ENCODE data around the gene FUT3. TPM values are rescaled to one million over a fixed set of nuclear protein-coding genes. Genes with fewer than 3 reads are reported as not detected.

Gene FUT3
- total RNA-seq, 1 experiment from 2014 or later = 2.6 TPM

DNA sequence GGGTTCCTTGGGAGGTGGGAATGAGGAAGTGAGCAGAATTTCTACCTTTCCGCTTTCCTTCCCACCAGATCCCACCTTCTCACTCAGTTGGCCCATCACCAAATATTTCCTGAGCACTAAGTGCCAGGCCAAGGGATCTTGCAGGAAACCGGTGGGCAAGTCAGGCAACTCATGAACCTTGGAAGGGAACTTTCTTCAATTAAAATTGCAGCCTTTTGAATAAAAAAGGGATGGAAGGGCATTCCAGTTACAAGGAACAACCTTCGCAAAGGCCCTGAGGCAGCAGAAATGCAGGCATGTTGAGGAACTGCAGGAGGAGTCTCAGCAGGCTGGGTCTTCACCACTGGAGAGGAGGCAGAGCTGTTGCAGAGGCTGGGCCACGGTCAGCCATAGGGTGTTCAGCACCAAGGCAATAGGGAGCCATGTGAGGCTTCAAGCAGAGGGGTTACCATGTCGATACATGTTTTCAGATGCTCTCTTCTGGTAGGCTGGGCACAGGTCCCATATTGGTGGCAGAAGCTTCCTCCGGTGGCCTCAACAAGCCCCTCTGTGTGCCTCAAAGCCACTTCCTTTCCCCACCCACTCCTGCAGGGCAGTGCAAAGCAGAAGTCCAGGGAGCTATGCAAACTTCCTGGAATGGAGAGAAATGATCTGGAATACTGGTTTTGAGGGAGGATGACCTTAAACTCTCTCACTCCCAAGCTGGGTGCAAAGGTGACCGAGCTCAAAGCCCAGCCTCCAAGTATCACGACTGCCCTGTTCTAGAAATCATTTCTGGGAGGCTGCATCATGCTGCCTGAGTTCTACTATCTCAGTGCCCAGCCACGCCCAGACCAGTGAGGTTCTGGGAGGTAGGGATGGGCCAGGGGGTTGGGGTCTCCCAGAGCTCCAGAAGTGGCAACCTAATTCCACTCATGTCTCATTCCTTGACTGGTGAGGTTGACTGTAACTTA, 11.9 kb downstream of the FUT3 start, which contains the start of gene FUT6 (continued):
- TF ChIP-seq, protein P1, sequence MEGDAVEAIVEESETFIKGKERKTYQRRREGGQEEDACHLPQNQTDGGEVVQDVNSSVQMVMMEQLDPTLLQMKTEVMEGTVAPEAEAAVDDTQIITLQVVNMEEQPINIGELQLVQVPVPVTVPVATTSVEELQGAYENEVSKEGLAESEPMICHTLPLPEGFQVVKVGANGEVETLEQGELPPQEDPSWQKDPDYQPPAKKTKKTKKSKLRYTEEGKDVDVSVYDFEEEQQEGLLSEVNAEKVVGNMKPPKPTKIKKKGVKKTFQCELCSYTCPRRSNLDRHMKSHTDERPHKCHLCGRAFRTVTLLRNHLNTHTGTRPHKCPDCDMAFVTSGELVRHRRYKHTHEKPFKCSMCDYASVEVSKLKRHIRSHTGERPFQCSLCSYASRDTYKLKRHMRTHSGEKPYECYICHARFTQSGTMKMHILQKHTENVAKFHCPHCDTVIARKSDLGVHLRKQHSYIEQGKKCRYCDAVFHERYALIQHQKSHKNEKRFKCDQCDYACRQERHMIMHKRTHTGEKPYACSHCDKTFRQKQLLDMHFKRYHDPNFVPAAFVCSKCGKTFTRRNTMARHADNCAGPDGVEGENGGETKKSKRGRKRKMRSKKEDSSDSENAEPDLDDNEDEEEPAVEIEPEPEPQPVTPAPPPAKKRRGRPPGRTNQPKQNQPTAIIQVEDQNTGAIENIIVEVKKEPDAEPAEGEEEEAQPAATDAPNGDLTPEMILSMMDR (IDR thresholded peaks at IDR 0.05 in 2 of 3, conservative IDR thresholded peaks at IDR 0.05 in 1 of 3; ENCODE audit: borderline replicate concordance in 1 of 3, insufficient read depth in 1 of 3, low read depth in 2 of 3, low read length in 2 of 3) = no peak
- no peak for TF ChIP-seq ZFX (IDR thresholded peaks at IDR 0.05)
- TF ChIP-seq ZNF274 (IDR thresholded peaks at IDR 0.05; ENCODE audit: low read depth, low read length) = no peak
- TF ChIP-seq EGR1 (IDR thresholded peaks at IDR 0.05; ENCODE audit: low read depth) = no peak

DNA sequence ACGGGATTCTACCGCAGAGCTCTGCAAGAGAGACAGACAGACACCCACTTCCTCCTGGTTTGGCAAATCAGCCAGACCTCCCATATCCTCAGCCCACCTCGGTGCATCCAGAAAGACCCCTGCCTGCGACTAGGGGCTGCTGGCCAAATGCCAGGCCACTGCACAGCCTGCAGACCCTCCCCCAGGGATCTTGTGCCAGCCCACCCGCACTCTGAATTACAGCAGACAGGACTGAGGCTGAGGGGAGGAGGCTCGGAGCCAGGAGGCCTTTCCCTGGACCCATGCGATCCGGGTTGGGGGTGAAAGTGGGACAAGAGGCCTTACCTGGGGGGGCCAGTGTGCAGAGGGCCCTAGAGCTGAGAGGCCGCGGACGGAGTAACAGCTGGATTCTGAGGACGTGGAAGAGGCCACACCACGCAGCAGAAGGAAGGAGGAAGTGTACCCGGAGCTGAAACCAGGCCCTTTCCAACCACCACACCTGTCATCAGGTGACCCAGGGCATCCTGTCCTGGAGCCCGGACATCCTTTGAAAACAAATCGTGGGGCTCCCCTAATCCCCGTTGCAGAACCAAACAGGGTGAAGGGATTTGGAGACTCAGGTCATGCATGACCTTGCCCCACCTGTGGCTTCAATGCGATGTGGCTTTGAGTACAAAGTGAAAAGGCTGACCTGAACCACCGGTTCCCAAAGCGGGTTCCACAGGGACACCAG, 12.7 kb downstream of the FUT3 start:
- Histone ChIP-seq H3K27ac (ENCODE audit: low read depth, low read length) (no peak overlapping the region), H3K4me2 (ENCODE audit: low read length) (no peak overlapping the region), H3K9me3 (ENCODE audit: control insufficient read depth in 1 of 2, insufficient read depth in 1 of 2, low read depth in 1 of 2, low read length in 2 of 2) (no peaks in the 10 kb centered on the region), H3K36me3 (ENCODE audit: control insufficient read depth in 1 of 2, insufficient read depth in 2 of 2, low read length in 2 of 2) (no peaks in the 10 kb centered on the region), H3K4me3 (replicated peaks in 1 of 2; ENCODE audit: low read depth in 1 of 2, low read length in 2 of 2) (no peak overlapping the region), H3K27me3 (ENCODE audit: insufficient read depth, low read length) (no peaks in the 10 kb centered on the region), H3K9ac (ENCODE audit: low read length) (no peak overlapping the region), H4K20me1 (ENCODE audit: insufficient read depth) (no peaks in the 10 kb centered on the region), H3K9me2 (ENCODE audit: insufficient read depth) (no peaks in the 10 kb centered on the region), H2AFZ (ENCODE audit: low read depth, low read length, poor library complexity, severe bottlenecking) (no peak overlapping the region), H3K4me1 (ENCODE audit: control insufficient read depth in 1 of 2, insufficient read depth in 2 of 2, low read length in 2 of 2) (peaks cover 9 to 18% of the 10 kb centered on the region in 2 experiments; a peak in 2 of 4 replicates), H3K79me2 (ENCODE audit: insufficient read depth, low read length) (no peaks in the 10 kb centered on the region)
- DNase-seq (ENCODE audit: low read depth, low spot score) (no peak), ATAC-seq (no peak)
- ChIA-PET CTCF (no interaction called here), POLR2A (interaction anchor here (4.5 kb wide), 1 partner anchor 10 kb away, joined by 28 read pairs; no protein-coding TSS in a partner anchor), RAD21 (ENCODE audit: low non-redundant PET in 1 of 2, low total read pairs in 2 of 2, uncharacterized antibody in 2 of 2, unreplicated experiment in 2 of 2) (no interaction called here)
- no TSS peak for BruUV-seq (replicated peaks)
- intact Hi-C loops (cut with micrococcal nuclease) = no loop called here
- TF ChIP-seq FOSL1 (IDR thresholded peaks at IDR 0.05; ENCODE audit: low read depth) = no peak
- TF ChIP-seq, protein P2, sequence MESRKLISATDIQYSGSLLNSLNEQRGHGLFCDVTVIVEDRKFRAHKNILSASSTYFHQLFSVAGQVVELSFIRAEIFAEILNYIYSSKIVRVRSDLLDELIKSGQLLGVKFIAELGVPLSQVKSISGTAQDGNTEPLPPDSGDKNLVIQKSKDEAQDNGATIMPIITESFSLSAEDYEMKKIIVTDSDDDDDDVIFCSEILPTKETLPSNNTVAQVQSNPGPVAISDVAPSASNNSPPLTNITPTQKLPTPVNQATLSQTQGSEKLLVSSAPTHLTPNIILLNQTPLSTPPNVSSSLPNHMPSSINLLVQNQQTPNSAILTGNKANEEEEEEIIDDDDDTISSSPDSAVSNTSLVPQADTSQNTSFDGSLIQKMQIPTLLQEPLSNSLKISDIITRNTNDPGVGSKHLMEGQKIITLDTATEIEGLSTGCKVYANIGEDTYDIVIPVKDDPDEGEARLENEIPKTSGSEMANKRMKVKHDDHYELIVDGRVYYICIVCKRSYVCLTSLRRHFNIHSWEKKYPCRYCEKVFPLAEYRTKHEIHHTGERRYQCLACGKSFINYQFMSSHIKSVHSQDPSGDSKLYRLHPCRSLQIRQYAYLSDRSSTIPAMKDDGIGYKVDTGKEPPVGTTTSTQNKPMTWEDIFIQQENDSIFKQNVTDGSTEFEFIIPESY (IDR thresholded peaks at IDR 0.05; ENCODE audit: extremely low read depth, insufficient replicate concordance, low read length) = no peak
- TF ChIP-seq, protein P3, sequence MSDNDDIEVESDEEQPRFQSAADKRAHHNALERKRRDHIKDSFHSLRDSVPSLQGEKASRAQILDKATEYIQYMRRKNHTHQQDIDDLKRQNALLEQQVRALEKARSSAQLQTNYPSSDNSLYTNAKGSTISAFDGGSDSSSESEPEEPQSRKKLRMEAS (IDR thresholded peaks at IDR 0.05) = no peak
- no peak for TF ChIP-seq CEBPB (IDR thresholded peaks at IDR 0.05; ENCODE audit: low read depth)
- no peak for TF ChIP-seq EZH2phosphoT487 (IDR thresholded peaks at IDR 0.05; ENCODE audit: borderline replicate concordance)
- no peak for TF ChIP-seq POLR2A (IDR thresholded peaks at IDR 0.05; ENCODE audit: borderline replicate concordance, extremely low read depth, insufficient read depth, insufficient read length)
- TF ChIP-seq SP1 (IDR thresholded peaks at IDR 0.05; ENCODE audit: low read depth) = no peak
- TF ChIP-seq, protein P4, sequence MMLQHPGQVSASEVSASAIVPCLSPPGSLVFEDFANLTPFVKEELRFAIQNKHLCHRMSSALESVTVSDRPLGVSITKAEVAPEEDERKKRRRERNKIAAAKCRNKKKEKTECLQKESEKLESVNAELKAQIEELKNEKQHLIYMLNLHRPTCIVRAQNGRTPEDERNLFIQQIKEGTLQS (IDR thresholded peaks at IDR 0.05) = no peak
- TF ChIP-seq SRF (IDR thresholded peaks at IDR 0.05; ENCODE audit: low read depth) = no peak
- no peak for TF ChIP-seq TCF7L2 (IDR thresholded peaks at IDR 0.05; ENCODE audit: borderline replicate concordance, extremely low read depth, insufficient read depth, insufficient read length)
- TF ChIP-seq EGR1 (IDR thresholded peaks at IDR 0.05; ENCODE audit: low read depth) = no peak

All from HCT116 (cell line).